Esophagus muscularis mucosa (tissue), 4 donors: ENCODE measurements around the gene KIF16B. TPM values are rescaled to one million over a fixed set of nuclear protein-coding genes. Genes with fewer than 3 reads are reported as not detected.

Source experiments
- DNase-seq: peaks from one replicate; pipeline ENCODE4 v3.0.0-alpha.2; 2017; ENCODE audit errors: extremely low spot score
- H3K27ac ChIP-seq, 4 donors: fragments of 200-600 bp; sonication (generic); replicated peaks in 1 of 4; 1 replicate in 3 of 4; 2 replicates in 1 of 4; pipeline ENCODE4 v1.5.1; 2016 to 2019; ENCODE audit warnings: mild to moderate bottlenecking in 1 of 4
- H3K27me3 ChIP-seq, 4 donors: fragments of 200-600 bp; sonication (generic); one replicate each; pipeline versions ENCODE4 v1.5.1 to v1.6.0; 2016 to 2019
- H3K36me3 ChIP-seq, 4 donors: fragments of 200-600 bp; sonication (generic); one replicate each; pipeline ENCODE4 v1.5.1; 2016 to 2019
- H3K4me1 ChIP-seq, 4 donors: fragments of 200-600 bp; sonication (generic); one replicate each; pipeline ENCODE4 v1.5.1; 2016 to 2019
- H3K4me3 ChIP-seq, 4 donors: fragments of 200-600 bp; sonication (generic); 1 replicate in 2 of 4; 2 replicates in 2 of 4; pipeline ENCODE4 v1.5.1; 2016 to 2019; ENCODE audit warnings: mild to moderate bottlenecking in 4 of 4, moderate library complexity in 1 of 4
- H3K9me3 ChIP-seq, 4 donors: fragments of 200-600 bp; sonication (generic); 1 replicate in 3 of 4; 2 replicates in 1 of 4; pipeline ENCODE4 v1.5.1; 2016 to 2019
- EP300 ChIP-seq: sonication (generic); formaldehyde crosslinking; IDR thresholded peaks from one replicate; pipeline ENCODE4 v1.6.1; 2017; ENCODE audit warnings: antibody characterized with exemption
- POLR2A ChIP-seq: fragments of 450-650 bp; IDR thresholded peaks from one replicate; pipeline ENCODE4 v1.6.1; 2017; ENCODE audit warnings: antibody characterized with exemption, moderate library complexity, mild to moderate bottlenecking, low read depth
- POLR2AphosphoS5 ChIP-seq, 2 donors: sonication (generic); formaldehyde crosslinking; IDR thresholded peaks; one replicate each; pipeline ENCODE4 v1.6.1; 2017; ENCODE audit warnings: antibody characterized with exemption in 2 of 2
- WGBS: methylation state at CpG from one replicate; pipeline ENCODE4 v1.1.5; 2018; 5-methylcytosine and 5-hydroxymethylcytosine counted together
- intact Hi-C: fragments of 100-400 bp; cut with DNase I; formaldehyde crosslinking; loops from one replicate; pipeline ENCODE4 v1.15.1; 2023
- total RNA-seq, 4 donors: library from RNA; depleted of rRNA; stranded (reverse); fragments of >200 nt; gene quantifications; one replicate each; pipeline versions ENCODE4 v1.1.0 to v1.2.1, GENCODE V29; 2016
- TF ChIP-seq, protein P1 (sequence below), 3 experiments: fragments of 200-600 bp in 2 of 3; fragments of 450-650 bp in 1 of 3; sonication (generic) in 2 of 3; IDR thresholded peaks; one replicate each; pipeline ENCODE4 v1.5.1; 2017 to 2019; ENCODE audit warnings: antibody characterized with exemption in 3 of 3, mild to moderate bottlenecking in 2 of 3, moderate library complexity in 1 of 3

The KIF16B gene
- total RNA-seq, 4 donors from 2014 or later = 15.4 to 21.1 (median 19.3) TPM

DNA sequence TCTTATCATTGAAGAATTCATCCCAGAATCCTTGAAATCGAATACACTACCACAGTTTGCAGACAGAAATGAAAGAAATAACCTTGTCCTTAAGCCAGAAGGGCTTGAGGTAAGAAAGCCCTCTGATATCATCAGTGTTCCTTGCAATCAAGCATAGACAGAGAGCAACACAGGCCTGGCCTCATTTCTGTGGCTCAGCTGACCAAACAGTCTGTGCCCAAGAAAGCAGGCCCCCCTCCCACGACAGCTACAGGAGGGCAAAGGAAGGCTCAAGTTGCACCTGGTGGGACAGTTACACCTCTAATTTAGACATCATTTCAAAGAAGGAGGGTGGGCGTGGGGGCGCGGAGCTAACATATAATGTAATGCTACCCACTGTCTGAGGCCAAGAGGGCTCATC is 21.6 kb downstream of the KIF16B start:
- Histone ChIP-seq H3K36me3 (no peaks in the 10 kb centered on the region), H3K27ac (no peak overlapping the region), H3K4me3 (no peak overlapping the region), H3K4me1 (peaks cover 3 to 24% (median 22%) of the 10 kb centered on the region in 4 donors), H3K27me3 (no peaks in the 10 kb centered on the region), H3K9me3 (no peaks in the 10 kb centered on the region)
- DNase-seq = no peak
- 97% methylated on average over 5 of the region's 5 CpGs for WGBS
- TF ChIP-seq, protein P1, sequence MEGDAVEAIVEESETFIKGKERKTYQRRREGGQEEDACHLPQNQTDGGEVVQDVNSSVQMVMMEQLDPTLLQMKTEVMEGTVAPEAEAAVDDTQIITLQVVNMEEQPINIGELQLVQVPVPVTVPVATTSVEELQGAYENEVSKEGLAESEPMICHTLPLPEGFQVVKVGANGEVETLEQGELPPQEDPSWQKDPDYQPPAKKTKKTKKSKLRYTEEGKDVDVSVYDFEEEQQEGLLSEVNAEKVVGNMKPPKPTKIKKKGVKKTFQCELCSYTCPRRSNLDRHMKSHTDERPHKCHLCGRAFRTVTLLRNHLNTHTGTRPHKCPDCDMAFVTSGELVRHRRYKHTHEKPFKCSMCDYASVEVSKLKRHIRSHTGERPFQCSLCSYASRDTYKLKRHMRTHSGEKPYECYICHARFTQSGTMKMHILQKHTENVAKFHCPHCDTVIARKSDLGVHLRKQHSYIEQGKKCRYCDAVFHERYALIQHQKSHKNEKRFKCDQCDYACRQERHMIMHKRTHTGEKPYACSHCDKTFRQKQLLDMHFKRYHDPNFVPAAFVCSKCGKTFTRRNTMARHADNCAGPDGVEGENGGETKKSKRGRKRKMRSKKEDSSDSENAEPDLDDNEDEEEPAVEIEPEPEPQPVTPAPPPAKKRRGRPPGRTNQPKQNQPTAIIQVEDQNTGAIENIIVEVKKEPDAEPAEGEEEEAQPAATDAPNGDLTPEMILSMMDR (IDR thresholded peaks at IDR 0.05) = no peak
- no peak for TF ChIP-seq POLR2AphosphoS5 (IDR thresholded peaks at IDR 0.05)
- TF ChIP-seq POLR2A = no peak
- no peak for TF ChIP-seq EP300
- intact Hi-C loops = no loop called here

GRCh38 chr20:16548068-16548672 is 25.1 kb downstream of the KIF16B start:
- H3K4me1 ChIP-seq = peaks cover 0 to 7% (median 5%) of the 10 kb centered on the region in 4 donors
- H3K36me3 ChIP-seq = no peaks in the 10 kb centered on the region
- no peak overlapping the region for H3K4me3 ChIP-seq
- DNase-seq = no peak
- H3K9me3 ChIP-seq = no peaks in the 10 kb centered on the region
- TF ChIP-seq POLR2AphosphoS5 (IDR thresholded peaks at IDR 0.05) (no peak), POLR2A (no peak), EP300 (no peak)
- TF ChIP-seq, protein P1 (IDR thresholded peaks at IDR 0.05) = no peak
- no peak overlapping the region for H3K27ac ChIP-seq
- 90% methylated on average over 10 of the region's 12 CpGs for WGBS
- H3K27me3 ChIP-seq = no peaks in the 10 kb centered on the region
- intact Hi-C loops = no loop called here

GRCh38 chr20:16544949-16545348 is 28.3 kb downstream of the KIF16B start:
- no peak overlapping the region for H3K27ac ChIP-seq
- peaks cover 5 to 21% (median 9%) of the 10 kb centered on the region in 4 donors for H3K4me1 ChIP-seq
- intact Hi-C loops = no loop called here
- DNase-seq = no peak
- H3K27me3 ChIP-seq = no peaks in the 10 kb centered on the region
- TF ChIP-seq POLR2A (no peak), POLR2AphosphoS5 (IDR thresholded peaks at IDR 0.05) (no peak), EP300 (no peak)
- TF ChIP-seq, protein P1 (IDR thresholded peaks at IDR 0.05) = no peak
- H3K36me3 ChIP-seq = no peaks in the 10 kb centered on the region
- H3K4me3 ChIP-seq = no peak overlapping the region
- WGBS = 80% methylated on average over 4 of the region's 4 CpGs
- no peaks in the 10 kb centered on the region for H3K9me3 ChIP-seq

GRCh38 chr20:16542477-16542876 is 30.8 kb downstream of the KIF16B start:
- H3K4me1 ChIP-seq = peaks cover 5 to 21% (median 9%) of the 10 kb centered on the region in 4 donors
- H3K9me3 ChIP-seq = no peaks in the 10 kb centered on the region
- no peak for DNase-seq
- no peak for TF ChIP-seq POLR2A
- no peak for TF ChIP-seq POLR2AphosphoS5 (IDR thresholded peaks at IDR 0.05)
- TF ChIP-seq EP300 = no peak
- TF ChIP-seq, protein P1 (IDR thresholded peaks at IDR 0.05) = no peak
- no peaks in the 10 kb centered on the region for H3K36me3 ChIP-seq
- WGBS = 99% methylated on average over 4 of the region's 4 CpGs
- intact Hi-C loops = no loop called here
- no peaks in the 10 kb centered on the region for H3K27me3 ChIP-seq
- H3K27ac ChIP-seq = no peak overlapping the region
- no peak overlapping the region for H3K4me3 ChIP-seq

GRCh38 chr20:16541878-16542277 is 31.4 kb downstream of the KIF16B start:
- H3K9me3 ChIP-seq = no peaks in the 10 kb centered on the region

More at GRCh38 chr20:16541878-16542277, 31.4 kb downstream of the KIF16B start:
- H3K27ac ChIP-seq = no peak overlapping the region
- intact Hi-C loops = no loop called here
- TF ChIP-seq POLR2AphosphoS5 (IDR thresholded peaks at IDR 0.05) = no peak
- no peak for TF ChIP-seq EP300
- H3K4me1 ChIP-seq = peaks cover 5 to 21% (median 9%) of the 10 kb centered on the region in 4 donors
- DNase-seq = no peak
- H3K27me3 ChIP-seq = no peaks in the 10 kb centered on the region
- H3K4me3 ChIP-seq = no peak overlapping the region
- 93% methylated on average over 3 of the region's 3 CpGs for WGBS
- no peaks in the 10 kb centered on the region for H3K36me3 ChIP-seq
